ENCODE measurements around the gene USP6NL.

The USP6NL gene

DNA sequence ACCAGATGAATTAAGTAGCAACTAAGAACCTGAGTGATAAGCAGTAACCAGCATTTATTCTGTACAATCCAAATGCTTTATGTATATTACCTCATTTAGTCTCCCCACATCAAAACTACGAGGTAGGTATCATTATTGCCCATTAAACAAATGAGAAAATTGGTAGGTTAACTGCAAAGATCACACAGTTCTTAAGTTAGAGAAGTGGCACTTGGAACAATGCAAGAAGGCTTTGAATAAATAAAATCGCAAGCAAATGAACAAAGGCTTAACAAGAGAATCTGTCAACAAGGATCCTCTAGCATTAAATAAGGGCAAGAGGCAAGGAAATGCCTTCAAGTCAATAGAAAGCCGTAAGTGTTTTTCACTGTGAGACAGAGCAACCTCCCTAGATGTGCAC, 70.2 kb downstream of the USP6NL start:
- DNase-seq (ENCODE audit: low read depth, low spot score) = no peak
- no peak overlapping the region for H3K4me3 ChIP-seq
- TF ChIP-seq FOXP2 (optimal IDR thresholded peaks at IDR 0.05; ENCODE audit: control extremely low read depth, extremely low read length, insufficient read depth) (no peak), EZH2 (IDR thresholded peaks at IDR 0.05) (no peak), POLR2AphosphoS5 (IDR thresholded peaks at IDR 0.05; ENCODE audit: borderline replicate concordance, low read depth, low read length) (no peak)
- no peak overlapping the region for H3K9ac ChIP-seq (ENCODE audit: insufficient read length)
- H3K9me3 ChIP-seq (ENCODE audit: low read depth, low read length) = no peaks in the 10 kb centered on the region
- no peaks in the 10 kb centered on the region for H3K36me3 ChIP-seq (ENCODE audit: insufficient read depth, low read length)
- no peak overlapping the region for H3K27ac ChIP-seq

DNA sequence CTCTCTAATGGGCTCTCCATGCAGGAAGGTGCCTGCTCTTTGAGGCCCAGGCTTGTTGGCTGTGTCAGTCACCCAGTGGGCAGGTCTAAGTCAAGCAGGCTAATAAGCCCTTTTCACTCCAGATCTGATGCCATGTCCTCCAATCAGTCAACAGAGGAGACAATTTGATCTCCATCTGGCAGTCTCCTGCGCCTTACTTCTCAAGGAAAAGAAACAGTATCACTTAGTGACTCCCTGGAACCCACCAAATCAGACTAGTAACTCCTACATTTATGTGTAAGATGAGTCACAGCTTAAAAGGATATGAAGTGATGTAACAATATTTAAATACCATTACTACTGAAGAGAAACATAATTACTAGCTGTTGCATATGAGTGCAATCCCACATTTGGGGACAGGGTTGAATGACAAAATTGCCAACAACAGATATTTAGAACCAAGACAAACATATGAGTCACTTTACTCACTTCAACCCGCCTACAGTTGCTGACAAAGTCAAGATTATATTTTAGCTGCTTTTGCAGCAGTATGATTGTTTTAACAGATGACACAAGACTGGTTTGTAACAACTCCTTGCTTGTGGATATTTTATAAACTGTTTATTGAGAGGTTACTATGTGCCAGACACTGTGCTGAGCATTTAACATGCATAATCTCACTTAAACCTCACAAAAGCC, 72.1 kb downstream of the USP6NL start:
- no peaks in the 10 kb centered on the region for H3K9me3 ChIP-seq (ENCODE audit: low read depth, low read length)
- H3K4me3 ChIP-seq = no peak overlapping the region
- TF ChIP-seq EZH2 (IDR thresholded peaks at IDR 0.05) (no peak), FOXP2 (optimal IDR thresholded peaks at IDR 0.05; ENCODE audit: control extremely low read depth, extremely low read length, insufficient read depth) (no peak), POLR2AphosphoS5 (IDR thresholded peaks at IDR 0.05; ENCODE audit: borderline replicate concordance, low read depth, low read length) (no peak)
- no peak overlapping the region for H3K27ac ChIP-seq
- no peak overlapping the region for H3K9ac ChIP-seq (ENCODE audit: insufficient read length)
- no peaks in the 10 kb centered on the region for H3K36me3 ChIP-seq (ENCODE audit: insufficient read depth, low read length)
- no peak for DNase-seq (ENCODE audit: low read depth, low spot score)

DNA sequence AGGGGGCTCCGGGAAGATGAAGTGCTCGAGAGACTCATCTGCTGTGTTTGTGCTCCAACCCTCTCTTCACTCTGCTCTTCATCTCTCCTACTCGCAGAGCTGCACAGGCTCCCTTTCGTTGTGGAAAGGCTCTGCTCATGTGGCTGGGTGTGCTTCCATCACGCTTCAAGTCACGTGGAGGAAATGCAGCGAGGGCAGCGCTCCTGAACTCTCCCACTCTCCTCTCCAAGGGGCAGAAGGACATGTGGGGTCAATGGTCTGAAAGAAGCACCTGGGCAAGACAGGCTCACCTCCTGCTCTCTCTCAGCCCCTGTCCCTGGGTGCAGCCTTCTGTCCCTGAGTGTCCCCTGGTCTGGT, 72.6 kb downstream of the USP6NL start:
- Histone ChIP-seq H3K9ac (ENCODE audit: insufficient read length) (no peak overlapping the region), H3K4me3 (no peak overlapping the region), H3K27ac (no peak overlapping the region), H3K9me3 (ENCODE audit: low read depth, low read length) (no peaks in the 10 kb centered on the region), H3K36me3 (ENCODE audit: insufficient read depth, low read length) (no peaks in the 10 kb centered on the region)
- no peak for DNase-seq (ENCODE audit: low read depth, low spot score)
- TF ChIP-seq POLR2AphosphoS5 (IDR thresholded peaks at IDR 0.05; ENCODE audit: borderline replicate concordance, low read depth, low read length) (no peak), EZH2 (IDR thresholded peaks at IDR 0.05) (no peak), FOXP2 (optimal IDR thresholded peaks at IDR 0.05; ENCODE audit: control extremely low read depth, extremely low read length, insufficient read depth) (no peak)

DNA sequence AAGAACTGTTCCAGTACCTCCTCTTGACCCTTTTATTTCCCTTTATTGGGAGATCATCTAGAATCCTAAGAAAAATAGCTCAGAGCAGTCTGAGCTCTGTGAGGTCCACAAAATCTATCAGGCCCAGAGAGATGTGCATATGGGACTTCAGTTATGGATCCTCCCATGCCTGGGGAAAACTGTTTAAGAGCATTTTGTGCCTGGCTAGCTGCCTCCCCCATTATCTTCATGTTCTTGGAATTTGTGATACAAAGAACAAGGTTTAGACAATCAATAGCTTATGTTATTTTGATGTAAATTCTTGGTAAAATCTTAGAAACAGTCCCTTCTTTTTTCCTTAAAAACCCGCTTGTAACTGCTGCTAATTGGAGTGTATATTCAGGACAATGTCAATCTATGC, 75.2 kb downstream of the USP6NL start:
- TF ChIP-seq POLR2AphosphoS5 (IDR thresholded peaks at IDR 0.05; ENCODE audit: borderline replicate concordance, low read depth, low read length) (no peak), EZH2 (IDR thresholded peaks at IDR 0.05) (no peak), FOXP2 (optimal IDR thresholded peaks at IDR 0.05; ENCODE audit: control extremely low read depth, extremely low read length, insufficient read depth) (no peak)
- no peaks in the 10 kb centered on the region for H3K36me3 ChIP-seq (ENCODE audit: insufficient read depth, low read length)
- H3K9ac ChIP-seq (ENCODE audit: insufficient read length) = no peak overlapping the region
- no peak for DNase-seq (ENCODE audit: low read depth, low spot score)
- no peak overlapping the region for H3K27ac ChIP-seq
- no peak overlapping the region for H3K4me3 ChIP-seq
- no peaks in the 10 kb centered on the region for H3K9me3 ChIP-seq (ENCODE audit: low read depth, low read length)

DNA sequence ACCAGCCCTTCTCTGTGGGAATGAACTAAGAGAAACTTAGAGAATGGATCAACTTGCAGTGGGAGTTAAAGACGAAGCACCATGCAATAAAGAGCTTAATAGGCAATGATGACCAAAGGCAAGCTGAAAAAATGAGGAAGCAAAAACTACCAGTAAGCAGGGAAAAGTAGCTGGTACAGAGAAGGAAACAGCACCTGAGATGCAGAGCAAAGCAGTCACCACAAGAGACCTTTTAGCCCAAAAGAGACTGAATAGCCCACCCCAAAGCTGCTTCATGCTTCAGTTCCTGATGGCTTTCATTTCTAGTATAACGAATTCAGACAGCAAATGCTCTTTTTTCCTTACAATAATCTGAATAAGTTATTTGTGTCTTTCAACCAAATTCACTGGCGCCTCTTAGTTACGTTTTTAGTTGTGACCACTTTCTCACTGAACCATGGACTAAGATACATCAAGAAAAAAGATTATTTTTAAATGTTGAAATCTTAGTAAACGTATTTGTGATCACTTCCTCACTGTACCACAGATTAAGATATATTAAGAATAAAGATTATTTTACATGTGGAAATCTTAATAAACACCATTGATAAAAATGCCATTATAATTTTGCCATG, 76.0 kb downstream of the USP6NL start:
- no peak overlapping the region for H3K27ac ChIP-seq
- DNase-seq (ENCODE audit: low read depth, low spot score) = no peak

DNA sequence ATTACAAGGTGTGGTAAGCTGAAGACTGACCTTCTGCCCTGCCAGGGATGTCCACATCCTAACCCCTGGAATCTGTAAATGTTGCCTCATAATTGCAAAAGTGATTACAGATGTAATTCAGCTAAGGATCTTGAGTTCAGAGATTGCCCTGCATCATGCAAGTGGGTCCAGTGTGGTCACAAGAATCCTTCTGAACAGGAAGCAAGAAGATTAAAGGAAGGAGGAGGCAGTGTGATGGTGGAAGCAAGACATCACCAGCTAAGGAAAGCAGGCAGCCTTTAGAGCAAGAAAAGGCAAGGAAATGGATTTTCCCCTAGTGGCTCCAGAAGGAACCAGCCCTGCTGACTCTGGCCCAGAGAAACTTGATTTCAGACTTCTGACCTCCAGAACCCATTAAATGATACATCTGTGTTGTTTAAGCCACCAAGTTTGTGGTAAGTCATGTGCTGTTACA, 78.1 kb downstream of the USP6NL start:
- H3K9ac ChIP-seq (ENCODE audit: insufficient read length) = no peak overlapping the region
- H3K36me3 ChIP-seq (ENCODE audit: insufficient read depth, low read length) = no peaks in the 10 kb centered on the region
- no peaks in the 10 kb centered on the region for H3K9me3 ChIP-seq (ENCODE audit: low read depth, low read length)
- no peak overlapping the region for H3K27ac ChIP-seq
- no peak for TF ChIP-seq FOXP2 (optimal IDR thresholded peaks at IDR 0.05; ENCODE audit: control extremely low read depth, extremely low read length, insufficient read depth)
- no peak for TF ChIP-seq EZH2 (IDR thresholded peaks at IDR 0.05)
- no peak for TF ChIP-seq POLR2AphosphoS5 (IDR thresholded peaks at IDR 0.05; ENCODE audit: borderline replicate concordance, low read depth, low read length)
- no peak for DNase-seq (ENCODE audit: low read depth, low spot score)
- no peak overlapping the region for H3K4me3 ChIP-seq

More for the DNA sequence above, 76.0 kb downstream of the USP6NL start:
- TF ChIP-seq POLR2AphosphoS5 (IDR thresholded peaks at IDR 0.05; ENCODE audit: borderline replicate concordance, low read depth, low read length) = no peak
- TF ChIP-seq EZH2 (IDR thresholded peaks at IDR 0.05) = no peak
- TF ChIP-seq FOXP2 (optimal IDR thresholded peaks at IDR 0.05; ENCODE audit: control extremely low read depth, extremely low read length, insufficient read depth) = no peak
- no peak overlapping the region for H3K9ac ChIP-seq (ENCODE audit: insufficient read length)
- H3K36me3 ChIP-seq (ENCODE audit: insufficient read depth, low read length) = no peaks in the 10 kb centered on the region
- H3K4me3 ChIP-seq = no peak overlapping the region
- no peaks in the 10 kb centered on the region for H3K9me3 ChIP-seq (ENCODE audit: low read depth, low read length)

DNA sequence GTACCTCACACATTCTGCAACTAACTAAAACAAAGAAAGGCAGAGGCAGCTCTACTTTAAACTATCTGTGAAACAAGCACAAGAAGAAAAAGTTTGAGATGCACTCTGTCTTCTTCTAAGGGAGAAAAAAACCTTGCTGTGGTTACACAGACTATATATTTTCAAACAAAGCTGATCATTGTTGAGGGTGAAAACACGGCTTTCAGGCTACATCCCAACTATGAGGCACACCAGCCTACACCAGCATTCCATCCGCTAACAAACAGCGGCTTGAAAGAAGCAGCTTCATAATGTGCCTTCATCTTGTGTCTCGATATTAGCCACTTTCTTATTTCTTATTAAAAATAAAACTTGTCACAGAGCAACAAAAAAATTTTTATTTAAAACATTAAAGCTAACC, 79.1 kb downstream of the USP6NL start:
- Histone ChIP-seq H3K9ac (ENCODE audit: insufficient read length) (no peak overlapping the region), H3K9me3 (ENCODE audit: low read depth, low read length) (no peaks in the 10 kb centered on the region), H3K36me3 (ENCODE audit: insufficient read depth, low read length) (no peaks in the 10 kb centered on the region), H3K4me3 (no peak overlapping the region), H3K27ac (no peak overlapping the region)
- no peak for DNase-seq (ENCODE audit: low read depth, low spot score)
- TF ChIP-seq FOXP2 (optimal IDR thresholded peaks at IDR 0.05; ENCODE audit: control extremely low read depth, extremely low read length, insufficient read depth) (no peak), POLR2AphosphoS5 (IDR thresholded peaks at IDR 0.05; ENCODE audit: borderline replicate concordance, low read depth, low read length) (no peak), EZH2 (IDR thresholded peaks at IDR 0.05) (no peak)

DNA sequence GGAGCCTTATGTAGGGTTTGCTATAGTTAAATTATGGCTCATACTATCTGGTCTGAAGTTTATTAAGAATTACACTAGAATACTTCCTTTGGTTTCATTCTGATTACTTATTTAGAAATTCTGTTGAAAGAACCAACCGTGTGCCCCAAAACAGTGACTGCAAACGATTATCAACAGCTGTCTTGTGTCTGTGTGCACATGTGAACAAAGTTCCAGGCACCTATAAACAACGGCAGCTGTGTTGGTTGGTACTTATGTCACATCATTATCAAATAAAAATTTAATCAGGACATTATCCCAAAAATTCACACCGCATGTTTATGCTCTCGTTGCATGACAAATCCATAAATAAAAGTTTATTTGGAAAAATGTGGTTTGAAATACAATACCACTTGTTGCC, 80.6 kb downstream of the USP6NL start:
- Histone ChIP-seq H3K27ac (no peak overlapping the region), H3K9ac (ENCODE audit: insufficient read length) (no peak overlapping the region), H3K4me3 (no peak overlapping the region), H3K36me3 (ENCODE audit: insufficient read depth, low read length) (no peaks in the 10 kb centered on the region), H3K9me3 (ENCODE audit: low read depth, low read length) (no peaks in the 10 kb centered on the region)
- no peak for TF ChIP-seq POLR2AphosphoS5 (IDR thresholded peaks at IDR 0.05; ENCODE audit: borderline replicate concordance, low read depth, low read length)
- no peak for TF ChIP-seq EZH2 (IDR thresholded peaks at IDR 0.05)
- TF ChIP-seq FOXP2 (optimal IDR thresholded peaks at IDR 0.05; ENCODE audit: control extremely low read depth, extremely low read length, insufficient read depth) = no peak
- no peak for DNase-seq (ENCODE audit: low read depth, low spot score)

Data from SK-N-MC (cell line).